ENCODE measurements around the gene DGKG.

DNA sequence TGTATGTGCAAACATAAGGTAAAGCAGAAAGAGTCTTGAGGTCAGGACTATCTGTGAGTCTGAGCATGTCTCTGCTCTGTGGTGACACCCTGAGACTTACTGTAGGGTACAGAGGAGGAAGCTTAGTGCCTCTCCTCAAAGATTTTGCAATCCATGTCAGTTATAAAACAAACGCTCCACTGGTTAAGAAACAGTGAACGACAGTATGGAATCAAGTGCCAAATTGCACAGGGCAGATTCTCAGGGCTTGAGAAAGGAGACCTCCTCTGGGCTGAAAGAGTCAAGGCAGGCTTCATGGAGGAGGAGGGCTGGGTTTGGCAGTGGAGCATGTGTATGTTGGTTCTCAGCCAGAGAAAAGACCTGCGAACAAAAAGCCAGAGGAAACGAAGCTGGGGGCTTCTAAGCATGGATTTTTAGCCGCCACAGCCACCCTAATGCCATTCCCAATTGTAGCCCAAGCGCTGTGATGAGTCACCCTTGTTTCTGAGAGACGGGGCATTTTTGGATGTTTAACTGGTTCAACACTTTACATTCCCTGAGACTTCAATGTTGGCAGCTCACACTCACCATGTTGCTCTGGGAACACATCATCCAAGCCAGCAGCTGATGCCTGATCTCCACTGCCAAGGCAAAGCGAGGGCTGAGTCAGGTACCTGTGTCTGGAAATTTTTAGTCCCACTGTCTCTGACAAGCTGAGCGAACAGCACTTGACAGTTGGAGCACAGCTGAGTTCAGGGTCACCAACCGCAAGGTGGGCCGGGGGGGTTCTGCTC, 3.4 kb upstream of the DGKG start:
- TF ChIP-seq POLR2A (IDR thresholded peaks at IDR 0.05; ENCODE audit: low read depth, low read length) (no peak), POLR2AphosphoS5 (IDR thresholded peaks at IDR 0.05; ENCODE audit: low read depth, low read length) (no peak)
